ENCODE data around the gene PDCD1LG2. TPM values are rescaled to one million over a fixed set of nuclear protein-coding genes. Genes with fewer than 3 reads are reported as not detected.

The PDCD1LG2 gene
- total and polyA plus RNA-seq, 2 of the 8 experiments (the other 6 are each of a cell fraction or from before 2014, with no cell fraction given): not detected

DNA sequence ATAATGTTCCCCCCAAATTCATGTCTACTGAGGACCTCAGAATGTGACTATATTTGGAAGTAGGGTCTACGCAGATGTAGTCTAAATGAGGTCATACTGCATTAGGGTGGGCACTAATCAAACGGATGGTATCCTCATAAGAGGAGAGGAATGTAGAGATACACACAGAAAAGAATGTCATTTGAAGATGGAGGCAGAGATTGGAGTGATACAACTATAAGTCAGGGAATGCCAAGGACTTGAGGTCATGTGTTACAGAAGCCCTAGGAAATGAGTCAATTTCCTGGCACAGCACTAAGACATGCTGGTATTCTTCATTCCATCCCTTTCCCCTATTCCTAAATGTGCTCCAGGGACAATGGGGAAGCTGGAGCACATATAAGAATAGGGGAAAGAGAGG lies 758 bp upstream of the PDCD1LG2 start:
- Histone ChIP-seq H3K4ac (replicated peaks; ENCODE audit: insufficient read length, low read depth, low read length) (no peak overlapping the region), H3K18ac (ENCODE audit: extremely low read depth, low read length) (no peak overlapping the region), H3K4me1 (replicated peaks in 1 of 4; ENCODE audit: control insufficient read depth in 3 of 4, insufficient read depth in 4 of 4, low read length in 3 of 4) (no peaks in the 10 kb centered on the region), H3K27me3 (replicated peaks in 1 of 4; ENCODE audit: control insufficient read depth in 3 of 4, extremely low read depth in 1 of 4, insufficient read depth in 3 of 4, low read length in 3 of 4) (no peaks in the 10 kb centered on the region), H3K27ac (ENCODE audit: low read depth, low read length) (no peak overlapping the region), H3K9ac (replicated peaks in 1 of 4; ENCODE audit: extremely low read depth in 1 of 4, low read depth in 3 of 4, low read length in 3 of 4) (no peak overlapping the region), H2BK15ac (ENCODE audit: low read length) (no peak overlapping the region), H4K91ac (replicated peaks; ENCODE audit: insufficient read length, low read length) (no peak overlapping the region), H3K79me1 (ENCODE audit: low read depth, low read length) (no peaks in the 10 kb centered on the region), H4K5ac (ENCODE audit: insufficient read length, low read depth, low read length) (no peak overlapping the region), H2AFZ (ENCODE audit: low read length) (no peak overlapping the region), H3K36me3 (ENCODE audit: control insufficient read depth in 2 of 4, insufficient read depth in 4 of 4, low read length in 3 of 4) (no peaks in the 10 kb centered on the region), H3K23ac (ENCODE audit: insufficient read length) (no peak overlapping the region), H4K8ac (ENCODE audit: extremely low read depth, insufficient read depth, low read length) (no peak overlapping the region), H2BK5ac (ENCODE audit: low read depth, low read length) (no peak overlapping the region), H3K4me3 (ENCODE audit: extremely low read depth in 1 of 4, insufficient read depth in 2 of 4, low read depth in 3 of 4, low read length in 4 of 4) (no peak overlapping the region), H3K9me3 (ENCODE audit: insufficient read depth in 2 of 2, low read depth in 1 of 2, low read length in 1 of 2) (no peaks in the 10 kb centered on the region), H2BK12ac (ENCODE audit: low read depth, low read length) (no peak overlapping the region), H3K79me2 (ENCODE audit: control insufficient read depth in 1 of 2, insufficient read depth in 2 of 2, low read length in 2 of 2) (no peaks in the 10 kb centered on the region), H2AK5ac (ENCODE audit: low read depth, low read length) (no peak overlapping the region), H3K23me2 (ENCODE audit: low read depth, low read length) (no peaks in the 10 kb centered on the region), H3K14ac (ENCODE audit: insufficient read length) (no peak overlapping the region), H2BK120ac (replicated peaks; ENCODE audit: low read depth, low read length) (no peak overlapping the region), H3K56ac (replicated peaks; ENCODE audit: insufficient read length, low read depth, low read length) (no peak overlapping the region), H2BK20ac (ENCODE audit: low read length) (no peak overlapping the region), H3K4me2 (ENCODE audit: insufficient read depth in 1 of 2, low read depth in 2 of 2, low read length in 2 of 2) (no peak overlapping the region), H4K20me1 (replicated peaks in 1 of 2; ENCODE audit: control insufficient read depth in 1 of 2, insufficient read depth in 2 of 2, low read length in 2 of 2) (no peaks in the 10 kb centered on the region)
- ChIA-PET CTCF (ENCODE audit: partially characterized antibody) (no interaction called here), POLR2A (ENCODE audit: partially characterized antibody) (no interaction called here)
- FAIRE-seq (no peak), DNase-seq (ENCODE audit: low read depth in 1 of 2, low spot score in 2 of 2) (no peak)
- 78% methylated on average over 2 of the region's 2 CpGs; no CpG with 5 or more reads in 1 of the 2 experiments for WGBS, 2 experiments (ENCODE audit: extremely low coverage in 1 of 2, insufficient coverage in 1 of 2, insufficient read length in 1 of 2, insufficient replicate concordance in 2 of 2, low coverage in 1 of 2, low lambda C conversion rate in 2 of 2, missing lambda C conversion rate in 1 of 2)
- TF ChIP-seq SP4 (IDR thresholded peaks at IDR 0.05; ENCODE audit: low read length) (no peak), RBBP5 (IDR thresholded peaks at IDR 0.05; ENCODE audit: borderline replicate concordance, low read depth, low read length) (no peak), POU5F1 (IDR thresholded peaks at IDR 0.05; ENCODE audit: low read depth, low read length) (no peak), SIRT6 (IDR thresholded peaks at IDR 0.05; ENCODE audit: low read length) (no peak), USF2 (IDR thresholded peaks at IDR 0.05; ENCODE audit: low read length) (no peak), CHD1 (IDR thresholded peaks at IDR 0.05; ENCODE audit: low read depth, low read length) (no peak), CBX8 (IDR thresholded peaks at IDR 0.05; ENCODE audit: borderline replicate concordance, low read depth, low read length) (no peak), CTCF (IDR thresholded peaks at IDR 0.05; ENCODE audit: control extremely low read depth in 1 of 3, insufficient read depth in 1 of 3, low read depth in 1 of 3, low read length in 3 of 3) (no peak), CBX5 (IDR thresholded peaks at IDR 0.05; ENCODE audit: low read depth, low read length) (no peak), SAP30 (IDR thresholded peaks at IDR 0.05; ENCODE audit: insufficient read depth, insufficient replicate concordance, low read length) (no peak), POLR2AphosphoS5 (IDR thresholded peaks at IDR 0.05; ENCODE audit: low read depth, low read length) (no peak), GTF2F1 (IDR thresholded peaks at IDR 0.05; ENCODE audit: borderline replicate concordance, low read depth, low read length) (no peak)
